Measurements from ENCODE around the gene TP53AIP1.
A peak's percentile ranks its signal among the peaks of the same experiment; 100 is the strongest.

The TP53AIP1 gene

GRCh38 chr11:128943428-128943976 lies 831 bp upstream of the TP53AIP1 start:
- DNase-seq (ENCODE audit: low spot score) = no peak

- no peak for DNase-seq (ENCODE audit: low spot score)
Observed at GRCh38 chr11:128942272-128942612, 429 bp downstream of the TP53AIP1 start.

GRCh38 chr11:128941573-128942271 lies 949 bp downstream of the TP53AIP1 start:
- DNase-seq (ENCODE audit: low spot score) = no peak

GRCh38 chr11:128941110-128941509 lies 1.6 kb downstream of the TP53AIP1 start:
- no peak for DNase-seq (ENCODE audit: low spot score)

- no peak for DNase-seq (ENCODE audit: low spot score)
Observed at GRCh38 chr11:128940603-128941002, 2.1 kb downstream of the TP53AIP1 start.

- DNase-seq (ENCODE audit: low spot score) = no peak
Observed at GRCh38 chr11:128940156-128940555, 2.5 kb downstream of the TP53AIP1 start.

- DNase-seq (ENCODE audit: low spot score) = no peak
Observed at GRCh38 chr11:128939591-128939990, 3.1 kb downstream of the TP53AIP1 start.

GRCh38 chr11:128938156-128938885 lies 4.3 kb downstream of the TP53AIP1 start:
- DNase-seq (ENCODE audit: low spot score) = no peak

- no peak for DNase-seq (ENCODE audit: low spot score)
Observed at GRCh38 chr11:128937480-128937879, 5.2 kb downstream of the TP53AIP1 start.

GRCh38 chr11:128936606-128937251 lies 5.9 kb downstream of the TP53AIP1 start:
- no peak for DNase-seq (ENCODE audit: low spot score)

- DNase-seq (ENCODE audit: low spot score) = no peak
Observed at GRCh38 chr11:128934926-128935325, 7.7 kb downstream of the TP53AIP1 start.

- no peak for DNase-seq (ENCODE audit: low spot score)
Observed at GRCh38 chr11:128934351-128934750, 8.3 kb downstream of the TP53AIP1 start.

- no peak for DNase-seq (ENCODE audit: low spot score)
Observed at GRCh38 chr11:128933481-128934178, 9.0 kb downstream of the TP53AIP1 start.

- no peak for DNase-seq (ENCODE audit: low spot score)
Observed at GRCh38 chr11:128931668-128932067, 11.0 kb downstream of the TP53AIP1 start.

- no peak for DNase-seq (ENCODE audit: low spot score)
Observed at GRCh38 chr11:128931066-128931465, 11.6 kb downstream of the TP53AIP1 start.

- DNase-seq (ENCODE audit: low spot score) = no peak
Observed at GRCh38 chr11:128929991-128930390, 12.7 kb downstream of the TP53AIP1 start.

GRCh38 chr11:128929468-128929867 lies 13.2 kb downstream of the TP53AIP1 start:
- no peak for DNase-seq (ENCODE audit: low spot score)

- DNase-seq (ENCODE audit: low spot score) = peak; percentile 72
Observed at GRCh38 chr11:128928400-128928799, 14.3 kb downstream of the TP53AIP1 start.

GRCh38 chr11:128927683-128928336 lies 14.9 kb downstream of the TP53AIP1 start:
- DNase-seq (ENCODE audit: low spot score) = no peak

- DNase-seq (ENCODE audit: low spot score) = no peak
Observed at GRCh38 chr11:128927108-128927461, 15.6 kb downstream of the TP53AIP1 start.

GRCh38 chr11:128926437-128927107 lies 16.1 kb downstream of the TP53AIP1 start:
- DNase-seq (ENCODE audit: low spot score) = no peak

All from NAMALWA (cell line).